GM18861 (cell line): ENCODE measurements around the gene PRKCB.
A peak's percentile ranks its signal among the peaks of the same experiment; 100 is the strongest.

ENCODE experiments used
- ATAC-seq: cut with Tn5 transposase; IDR thresholded peaks from one replicate; pipeline ENCODE4 v1.9.1; 2021; ENCODE audit not compliant: unreplicated experiment

PRKCB gene

GRCh38 chr16:23835390-23836077, at the start of gene PRKCB:
PRKCB (plus strand) TSS chr16:23835983.
- peak; percentile 58 for ATAC-seq

GRCh38 chr16:23786964-23787561, 48.7 kb upstream of the PRKCB start:
- no peak for ATAC-seq

GRCh38 chr16:23788685-23789084, 47.1 kb upstream of the PRKCB start:
- no peak for ATAC-seq

- no peak for ATAC-seq
These were observed 40.4 kb upstream of the PRKCB start for GRCh38 chr16:23795378-23795777.

- ATAC-seq, result no peak
These were observed 38.8 kb upstream of the PRKCB start for GRCh38 chr16:23796941-23797340.

GRCh38 chr16:23801378-23801777, 34.4 kb upstream of the PRKCB start:
- ATAC-seq, result no peak

GRCh38 chr16:23802776-23803175, 33.0 kb upstream of the PRKCB start:
- ATAC-seq, result no peak

GRCh38 chr16:23803591-23804123, 32.1 kb upstream of the PRKCB start:
- peak; percentile 49 for ATAC-seq

GRCh38 chr16:23807028-23807427, 28.8 kb upstream of the PRKCB start:
- ATAC-seq, result no peak

- ATAC-seq, result no peak
These were observed 14.3 kb upstream of the PRKCB start for GRCh38 chr16:23821467-23821866.

- ATAC-seq, result no peak
These were observed 13.7 kb upstream of the PRKCB start for GRCh38 chr16:23821875-23822688.

- ATAC-seq, result no peak
These were observed 12.1 kb upstream of the PRKCB start for GRCh38 chr16:23823475-23824384.

- ATAC-seq, result no peak
These were observed 10.9 kb upstream of the PRKCB start for GRCh38 chr16:23824909-23825308.

- ATAC-seq, result peak; percentile 63
These were observed 9.2 kb upstream of the PRKCB start for GRCh38 chr16:23826528-23827045.

- ATAC-seq, result no peak
These were observed 8.7 kb upstream of the PRKCB start for GRCh38 chr16:23827057-23827456.

GRCh38 chr16:23829454-23829853, 6.3 kb upstream of the PRKCB start:
- ATAC-seq, result no peak

GRCh38 chr16:23830276-23830675, 5.5 kb upstream of the PRKCB start:
- ATAC-seq, result no peak

GRCh38 chr16:23832882-23833281, 2.9 kb upstream of the PRKCB start:
- ATAC-seq, result no peak

GRCh38 chr16:23833504-23833903, 2.3 kb upstream of the PRKCB start:
- ATAC-seq, result no peak

GRCh38 chr16:23833960-23834685, 1.7 kb upstream of the PRKCB start:
- ATAC-seq, result no peak
